GM18907 (cell line): Measurements from ENCODE around the gene CREBRF.
"Not testable (repeated sequence)": the region's sequence is repeated elsewhere in the genome, so short reads cannot be mapped to it uniquely, and the experiment has no call there.

Experiments used
- ATAC-seq: cut with Tn5 transposase; IDR thresholded peaks from one replicate; pipeline ENCODE4 v1.9.1; 2021; ENCODE audit warnings: mild to moderate bottlenecking, moderate library complexity; ENCODE audit not compliant: unreplicated experiment

CREBRF gene

DNA sequence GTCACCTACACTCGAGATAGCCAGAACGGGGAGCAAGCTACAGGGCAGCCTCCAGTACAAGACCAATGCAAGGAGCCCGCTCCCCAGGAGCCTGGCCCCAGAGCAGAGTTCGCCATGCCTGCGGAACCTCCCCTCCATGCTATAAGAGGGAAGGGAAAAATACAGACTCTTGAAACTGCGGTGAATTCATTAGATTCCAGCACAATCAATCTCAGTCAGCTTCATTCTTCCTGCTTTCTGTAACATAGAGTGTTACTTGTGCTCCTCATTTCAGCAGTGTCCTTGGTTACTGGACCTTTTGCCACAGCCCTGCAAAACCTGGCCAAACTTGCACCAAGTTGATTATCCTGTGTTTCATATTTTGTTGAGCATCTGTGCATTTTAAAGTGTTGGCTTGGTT lies 22.2 kb upstream of the CREBRF start:
- ATAC-seq = no peak

DNA sequence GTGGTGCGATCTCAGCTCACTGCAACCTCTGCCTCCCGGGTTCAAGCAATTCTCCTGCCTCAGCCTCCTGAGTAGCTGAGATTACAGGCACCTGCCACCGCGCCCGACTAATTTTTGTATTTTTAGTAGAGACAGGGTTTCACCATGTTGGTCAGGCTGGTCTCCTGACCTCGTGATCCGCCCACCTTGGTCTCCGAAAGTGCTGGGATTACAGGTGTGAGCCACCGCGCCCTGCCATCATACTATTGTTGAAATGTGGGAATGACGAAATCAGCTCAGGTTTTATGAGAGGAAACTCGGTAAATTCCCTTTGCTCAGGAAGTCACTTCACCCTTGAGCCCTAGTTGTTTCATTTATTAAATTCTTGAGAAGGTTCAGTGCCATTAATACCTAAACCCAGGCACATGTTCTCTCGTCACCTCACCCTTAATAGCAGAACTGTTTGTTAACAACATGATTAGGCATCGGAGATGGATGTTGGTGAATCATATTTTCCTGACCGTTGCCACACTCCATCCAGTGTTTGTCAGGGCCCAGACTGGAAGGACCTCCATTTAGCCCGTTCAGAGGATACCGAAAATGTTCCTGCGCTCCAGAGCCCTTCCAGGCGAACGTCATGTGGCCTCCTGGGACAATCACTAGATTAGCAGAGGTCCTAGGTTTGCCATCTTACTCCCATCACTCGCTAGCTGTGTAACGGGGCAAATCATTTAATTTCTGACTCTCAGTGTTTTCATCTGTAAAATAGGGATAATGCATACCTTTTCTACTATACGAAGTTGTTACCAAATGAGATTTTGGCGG lies 20.0 kb upstream of the CREBRF start:
- peak; percentile 69 for ATAC-seq

DNA sequence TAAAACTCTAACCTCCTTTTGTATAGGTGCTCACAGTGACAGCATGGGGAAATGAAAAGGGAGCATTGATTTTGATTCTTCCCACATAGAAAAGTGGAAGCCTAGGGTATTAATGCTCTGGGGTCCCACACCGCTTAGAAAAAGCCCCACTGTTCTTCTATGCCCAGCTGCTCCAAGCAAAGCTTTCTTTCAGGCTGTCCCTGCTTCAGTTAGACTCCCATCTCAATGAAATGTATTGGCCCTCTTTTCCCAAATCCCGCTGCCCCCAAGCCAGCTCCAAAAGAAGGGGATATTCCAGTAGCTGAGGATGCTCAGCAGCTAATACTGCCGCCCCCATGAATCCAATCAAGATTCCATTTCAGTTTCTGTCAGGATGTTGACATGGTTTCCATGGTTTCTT lies 17.0 kb upstream of the CREBRF start:
- ATAC-seq = no peak

DNA sequence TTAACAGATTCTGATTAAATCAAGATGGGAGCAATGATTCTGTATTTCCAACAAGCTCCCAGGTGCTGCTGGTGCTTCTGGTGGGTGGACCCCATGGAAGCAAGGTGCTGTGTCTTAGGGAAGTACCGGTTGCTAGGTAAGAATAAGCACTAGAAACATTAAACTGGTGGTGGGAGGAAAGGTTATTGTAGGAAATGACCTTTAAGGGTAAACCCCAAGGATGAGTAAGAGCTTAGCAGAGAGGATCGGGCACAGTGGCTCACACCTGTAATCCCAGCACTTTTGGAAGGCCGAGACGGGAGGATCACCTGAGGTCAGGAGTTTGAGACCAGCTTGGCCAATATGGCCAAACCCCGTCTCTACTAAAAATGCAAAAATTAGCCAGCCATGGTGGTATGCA lies 16.2 kb upstream of the CREBRF start:
- ATAC-seq = no peak

DNA sequence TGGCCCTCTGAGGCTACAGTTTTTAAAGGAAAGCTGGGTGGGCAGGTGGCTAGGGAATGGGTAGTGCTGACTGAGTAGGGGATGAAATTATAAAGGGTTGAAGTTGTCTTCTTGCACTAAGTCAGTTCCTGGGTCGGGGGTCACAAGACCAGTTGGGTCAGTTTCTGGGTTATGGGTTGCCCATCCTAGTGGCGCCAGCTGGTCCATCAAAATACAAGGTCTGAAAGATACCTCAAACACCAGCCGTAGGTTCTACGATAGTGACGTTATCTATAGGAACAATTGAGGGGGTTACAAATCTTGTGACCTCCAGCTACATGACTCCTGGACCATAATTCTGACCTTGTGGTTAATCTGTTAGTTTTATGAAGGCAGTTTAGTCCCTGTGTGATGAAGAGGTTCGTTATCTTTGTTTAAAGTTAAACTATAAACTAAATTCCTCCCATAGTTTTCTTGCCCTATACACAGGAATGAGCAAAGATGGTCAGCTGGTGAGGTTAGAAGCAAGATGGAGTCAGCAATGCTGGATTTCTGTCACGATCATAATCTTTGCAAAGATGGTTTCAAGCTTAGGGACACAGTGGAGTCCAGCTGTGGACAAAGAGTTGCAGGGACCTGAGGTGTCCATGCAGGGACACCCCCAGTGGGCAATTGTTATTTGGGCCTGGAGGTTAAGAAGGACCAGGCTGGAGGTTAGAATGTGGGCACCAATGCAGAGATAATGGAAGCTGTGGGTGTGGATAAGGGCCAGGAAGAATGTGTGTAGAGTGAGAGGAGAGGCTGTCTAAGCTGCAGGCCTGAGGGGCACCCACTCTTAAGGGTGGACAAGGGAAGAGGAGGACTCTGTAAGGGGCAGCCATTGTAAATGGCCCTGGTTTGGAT lies 14.0 kb upstream of the CREBRF start:
- no peak for ATAC-seq

DNA sequence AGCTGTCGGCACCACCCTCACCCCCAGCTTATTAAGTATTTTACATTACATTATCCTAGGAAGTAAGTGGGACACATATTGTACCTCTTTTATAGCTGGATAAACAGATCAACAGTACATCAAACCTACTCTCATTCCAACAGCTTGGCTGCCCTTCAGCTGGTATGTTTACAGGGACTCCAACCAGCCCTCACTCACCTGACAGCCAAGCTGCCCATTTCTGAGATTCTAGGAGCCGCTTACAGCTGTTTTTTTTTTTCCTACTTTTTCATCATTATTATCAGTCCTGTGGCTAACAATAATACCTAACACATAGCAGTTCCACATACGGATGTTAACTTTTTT lies 13.4 kb upstream of the CREBRF start:
- no peak for ATAC-seq

DNA sequence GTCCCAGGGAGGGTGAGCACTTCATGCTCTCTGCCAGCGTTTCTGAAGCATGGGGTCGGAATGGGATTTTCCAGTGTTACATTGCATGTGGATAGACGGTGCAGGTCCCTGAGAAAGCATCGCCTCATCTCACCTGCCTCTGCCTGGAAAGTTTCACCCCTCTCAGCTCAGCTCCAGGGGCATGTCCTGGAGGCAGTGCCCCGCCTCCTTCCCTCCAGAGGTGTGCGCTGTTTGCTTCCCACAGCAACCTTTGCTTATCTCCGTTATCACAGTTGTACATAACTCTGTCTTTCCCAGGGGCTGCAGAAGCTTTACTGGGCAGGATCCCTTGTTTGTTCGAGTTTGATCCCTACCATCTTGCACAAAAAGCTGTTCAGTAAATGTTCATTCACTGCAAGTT lies 10.7 kb upstream of the CREBRF start:
- ATAC-seq = no peak

DNA sequence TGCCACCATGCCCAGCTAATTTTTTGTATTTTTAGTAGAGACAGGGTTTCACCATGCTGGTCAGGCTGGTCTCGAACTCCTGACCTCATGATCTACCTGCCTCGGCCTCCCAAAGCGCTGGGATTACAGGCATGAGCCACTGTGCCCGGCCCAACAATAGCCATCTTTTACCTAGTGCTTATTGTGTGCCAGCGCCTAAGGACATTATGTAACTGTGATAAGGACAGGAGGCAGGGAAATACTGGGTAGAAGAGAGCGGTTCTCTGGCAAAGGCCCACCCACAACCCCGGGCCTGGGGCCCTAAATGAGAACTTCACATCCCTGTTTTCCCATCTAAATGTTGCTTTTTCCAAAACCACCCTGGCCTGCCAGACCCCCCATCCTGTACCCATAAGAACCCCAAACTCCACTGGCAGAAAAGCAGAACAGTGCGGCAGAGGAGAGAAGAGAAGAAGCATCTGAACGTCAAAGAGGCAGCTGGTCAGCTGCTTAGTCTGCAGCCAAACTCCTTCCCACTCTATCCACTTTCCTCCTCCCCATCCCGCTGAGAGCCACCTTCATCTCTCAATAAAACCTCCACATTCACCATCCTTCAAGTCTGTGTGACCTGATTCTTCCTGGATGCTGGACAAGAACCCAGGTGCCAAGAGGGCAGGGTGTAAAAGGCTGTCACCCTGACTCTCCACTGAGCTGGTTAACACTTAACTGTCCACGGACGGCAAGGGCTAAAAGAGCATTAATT lies 8.9 kb upstream of the CREBRF start:
- ATAC-seq = not testable (repeated sequence)

DNA sequence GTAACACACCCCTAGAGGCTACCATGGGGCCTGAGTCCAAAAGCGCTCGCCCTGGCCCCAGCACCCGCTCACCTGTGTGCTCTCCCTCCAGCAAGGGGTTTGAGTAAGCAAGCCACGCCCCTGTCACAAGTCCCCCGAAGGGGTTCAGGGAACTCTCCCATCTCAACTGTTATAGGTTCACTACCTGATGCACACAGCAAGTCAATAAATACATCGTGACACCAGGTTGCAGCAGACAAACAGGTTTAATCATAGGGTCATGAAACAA lies 8.4 kb upstream of the CREBRF start:
- ATAC-seq = no peak

DNA sequence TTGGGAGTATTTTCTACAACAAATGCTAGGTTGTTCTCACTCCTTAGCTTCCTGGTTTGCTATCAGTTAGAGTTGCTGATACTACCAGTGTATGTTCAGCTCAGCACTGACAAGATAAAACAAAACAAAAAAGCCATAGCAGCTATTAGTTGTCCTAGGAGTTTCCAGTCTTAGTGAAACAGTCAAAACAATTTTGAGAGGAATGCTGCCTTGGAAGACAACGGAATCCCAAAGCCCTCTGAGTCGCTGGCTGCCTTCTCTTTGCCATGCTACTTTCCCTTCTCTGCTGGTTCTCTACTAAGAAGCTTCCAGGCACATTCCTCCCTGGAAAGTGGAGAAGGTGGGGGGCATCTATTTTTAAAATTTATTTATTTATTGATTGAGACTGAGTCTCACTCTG lies 5.4 kb upstream of the CREBRF start:
- ATAC-seq = no peak

DNA sequence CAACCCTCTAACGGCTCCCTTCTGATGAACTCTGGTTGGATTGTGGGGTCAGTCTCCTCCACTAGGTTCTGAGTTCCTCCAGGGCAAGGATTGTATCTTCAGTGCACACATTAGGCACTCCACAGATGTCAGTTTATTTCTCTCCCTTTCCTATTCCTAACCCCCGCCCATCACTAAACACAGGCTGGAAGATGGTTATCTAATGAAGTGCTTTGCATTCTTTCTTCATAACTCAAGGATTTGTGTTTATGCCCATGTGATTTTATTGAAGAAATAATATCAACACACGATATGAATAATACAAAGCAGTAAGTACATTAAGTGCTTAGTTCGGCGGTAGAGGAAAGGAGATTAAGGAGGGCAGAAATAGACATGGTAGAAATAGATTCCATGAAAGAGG lies 4.4 kb upstream of the CREBRF start:
- ATAC-seq = no peak

DNA sequence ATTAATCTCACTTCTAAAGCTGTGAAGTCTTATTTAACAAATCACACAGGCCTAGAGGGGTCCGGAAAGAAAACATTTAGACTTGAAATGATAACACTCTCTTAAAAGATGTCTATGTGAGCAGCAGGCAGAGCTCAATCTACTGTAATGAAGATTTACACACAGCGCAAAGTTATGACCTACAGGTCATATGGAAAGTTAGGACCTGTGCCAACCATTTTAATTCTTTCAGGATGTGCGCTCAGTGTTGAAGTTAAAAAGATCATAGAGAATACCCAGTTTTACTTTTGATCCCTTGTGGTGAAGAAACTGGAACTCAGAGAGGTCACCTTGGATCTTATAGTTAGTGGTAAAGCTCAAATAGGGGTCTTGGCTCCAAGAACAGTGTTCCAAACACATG lies 3.1 kb upstream of the CREBRF start:
- ATAC-seq = no peak

DNA sequence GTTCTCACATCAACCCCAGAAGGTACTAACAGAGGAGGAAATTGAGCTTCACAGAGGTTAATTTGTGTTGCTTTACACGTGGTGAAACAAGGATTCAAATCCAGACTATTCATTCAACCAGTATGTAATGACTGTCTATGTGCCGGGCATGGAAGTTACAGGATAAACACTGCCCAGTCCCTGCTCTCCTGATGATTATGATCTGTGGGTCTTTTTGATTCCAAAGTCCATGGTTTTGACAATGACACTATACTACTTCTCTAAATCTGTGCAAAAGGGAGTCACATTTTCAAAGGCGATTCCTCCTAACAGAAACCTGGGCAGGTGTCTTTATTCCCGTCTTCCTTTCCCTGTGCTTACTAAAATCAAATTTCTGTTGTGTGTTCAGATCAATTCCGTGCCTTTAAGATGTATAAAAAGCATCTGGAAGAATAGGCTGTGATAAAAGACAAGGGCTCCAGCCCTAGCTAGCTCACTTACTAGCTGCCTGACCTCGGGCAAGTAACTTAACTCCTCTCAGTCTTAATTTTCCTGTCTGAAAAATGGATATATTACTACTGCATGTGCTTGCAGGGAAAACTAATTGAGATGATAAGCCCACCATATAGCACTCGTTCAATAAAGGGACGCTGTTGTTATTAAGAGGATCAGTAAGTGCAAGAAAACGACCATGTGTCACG lies 970 bp upstream of the CREBRF start:
- no peak for ATAC-seq

DNA sequence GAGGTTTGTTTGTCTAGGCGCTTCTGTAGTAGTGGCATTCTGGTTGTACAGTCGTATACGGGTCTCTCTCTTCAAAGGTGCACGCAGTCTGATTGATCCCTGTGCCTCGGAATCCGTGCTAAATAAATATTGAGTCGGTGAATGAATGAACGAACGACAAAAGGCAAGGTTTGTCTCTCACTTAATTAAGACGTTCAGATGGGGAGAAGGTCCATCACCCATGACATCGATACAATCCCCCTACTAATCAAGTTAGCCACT lies 500 bp upstream of the CREBRF start:
- ATAC-seq = peak; percentile 8

DNA sequence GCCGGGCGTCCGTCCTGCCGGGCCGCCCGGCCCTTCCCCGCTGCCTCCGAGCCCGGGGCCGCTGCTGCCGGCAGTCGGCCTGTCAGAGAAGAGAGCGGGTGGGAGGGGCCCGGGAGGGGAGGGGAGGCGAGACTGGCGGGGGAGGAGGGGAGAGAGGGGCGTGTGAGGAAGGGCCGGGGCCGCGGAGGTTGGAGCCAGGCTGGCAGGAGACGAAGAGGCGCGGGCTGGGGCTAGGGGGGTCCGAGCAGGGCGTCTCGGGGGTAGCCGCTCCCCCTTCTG lies 570 bp downstream of the CREBRF start:
- ATAC-seq = peak; percentile 32

DNA sequence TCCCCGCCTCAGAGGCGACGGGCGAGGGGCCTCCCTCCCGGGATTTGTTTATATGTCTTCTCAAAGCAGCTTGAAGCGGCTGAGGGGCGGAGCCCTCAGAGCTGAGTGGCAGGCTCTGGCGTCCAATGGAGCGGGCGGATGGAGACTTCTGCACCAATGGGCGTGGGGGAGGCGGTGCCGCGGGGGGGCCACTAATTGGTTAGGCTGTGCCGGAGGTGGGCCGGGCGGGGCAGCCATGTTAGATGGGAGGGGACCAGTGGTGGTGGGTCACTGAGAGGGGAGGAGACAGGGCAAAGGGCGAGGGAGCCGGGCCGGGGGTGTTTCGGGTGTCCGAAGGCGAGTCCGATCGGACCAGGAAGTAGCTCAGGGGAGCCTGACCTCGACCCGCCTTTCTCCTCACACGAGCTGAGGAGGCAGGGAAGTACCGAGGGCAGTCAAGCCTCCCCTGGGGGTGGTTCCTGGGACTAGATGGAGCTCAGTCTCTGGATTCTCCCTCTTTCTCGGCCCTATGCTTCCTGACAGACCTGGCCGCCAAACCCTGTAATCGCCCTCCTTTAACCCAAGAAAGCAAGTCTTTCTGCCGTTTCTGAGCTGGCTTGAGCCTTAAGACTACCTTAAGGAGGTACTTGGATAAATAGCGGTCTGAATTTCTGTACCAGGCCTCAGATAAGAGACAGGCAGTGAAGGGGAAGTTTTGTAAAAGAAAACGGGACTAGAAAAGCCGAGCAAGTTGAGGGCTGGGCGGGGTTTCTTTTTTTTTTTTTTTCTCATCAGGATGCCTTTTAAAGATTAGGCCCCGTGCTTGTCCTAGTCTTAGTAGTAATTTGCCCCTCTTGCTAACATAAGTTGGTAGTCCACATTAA lies 1.1 kb downstream of the CREBRF start:
- peak; percentile 79 for ATAC-seq

DNA sequence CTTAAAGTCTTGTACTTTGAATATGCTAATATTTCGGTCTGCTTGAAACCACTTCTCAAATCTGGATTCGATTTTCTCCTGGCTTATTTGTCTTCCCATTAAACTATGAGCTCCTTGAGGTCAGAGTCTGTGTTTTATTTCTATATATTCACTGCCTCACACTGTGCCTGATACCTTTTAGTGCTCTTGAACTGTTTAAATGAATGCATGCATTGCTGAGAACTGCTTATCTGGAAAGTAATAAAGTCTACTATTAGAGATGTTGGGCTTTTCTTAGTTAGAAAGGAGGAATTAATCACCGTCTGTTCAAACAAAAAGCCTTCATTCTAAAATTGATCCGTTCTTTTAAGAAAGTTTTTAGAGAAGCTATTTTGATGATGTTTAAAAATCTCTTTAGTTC lies 6.0 kb downstream of the CREBRF start:
- ATAC-seq = no peak

DNA sequence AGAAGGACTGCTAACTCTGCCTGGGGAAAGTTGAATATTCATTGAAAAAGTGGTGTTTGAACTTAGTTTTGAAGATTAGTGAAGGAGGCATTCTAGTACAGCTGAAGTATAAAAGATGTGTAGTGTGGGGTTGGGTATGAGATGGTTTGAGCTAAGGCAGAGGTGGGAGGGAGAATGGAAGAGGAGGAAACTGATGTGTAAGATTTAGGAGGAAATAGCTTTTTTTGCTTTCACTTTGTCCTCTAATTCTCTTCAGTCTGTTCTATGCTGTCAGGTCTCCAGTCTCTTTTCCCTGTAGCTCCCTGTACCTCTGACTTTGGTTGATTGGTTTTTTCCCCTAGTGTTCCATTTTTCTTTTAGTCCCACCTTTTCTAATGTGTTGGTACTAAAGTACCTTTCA lies 9.0 kb downstream of the CREBRF start:
- ATAC-seq = no peak

DNA sequence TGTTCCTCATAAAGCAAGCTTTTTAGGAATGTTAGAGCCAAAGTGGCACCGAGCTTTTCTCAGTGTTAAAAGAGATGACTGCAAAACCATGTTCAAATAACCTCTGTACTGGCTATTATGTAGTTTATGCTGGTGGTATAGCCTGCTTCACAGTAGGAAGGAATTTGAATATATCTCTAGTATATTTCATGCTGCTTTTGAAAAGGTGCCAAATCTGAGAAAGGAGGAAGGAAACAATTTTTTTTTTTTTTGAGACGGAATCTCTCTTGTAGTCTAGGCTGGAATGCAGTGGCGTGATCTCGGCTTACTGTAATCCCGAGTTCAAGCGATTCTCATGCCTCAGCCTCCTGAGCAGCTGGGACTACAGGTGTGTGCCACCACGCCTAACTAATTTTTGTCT lies 13.5 kb downstream of the CREBRF start:
- ATAC-seq = no peak

DNA sequence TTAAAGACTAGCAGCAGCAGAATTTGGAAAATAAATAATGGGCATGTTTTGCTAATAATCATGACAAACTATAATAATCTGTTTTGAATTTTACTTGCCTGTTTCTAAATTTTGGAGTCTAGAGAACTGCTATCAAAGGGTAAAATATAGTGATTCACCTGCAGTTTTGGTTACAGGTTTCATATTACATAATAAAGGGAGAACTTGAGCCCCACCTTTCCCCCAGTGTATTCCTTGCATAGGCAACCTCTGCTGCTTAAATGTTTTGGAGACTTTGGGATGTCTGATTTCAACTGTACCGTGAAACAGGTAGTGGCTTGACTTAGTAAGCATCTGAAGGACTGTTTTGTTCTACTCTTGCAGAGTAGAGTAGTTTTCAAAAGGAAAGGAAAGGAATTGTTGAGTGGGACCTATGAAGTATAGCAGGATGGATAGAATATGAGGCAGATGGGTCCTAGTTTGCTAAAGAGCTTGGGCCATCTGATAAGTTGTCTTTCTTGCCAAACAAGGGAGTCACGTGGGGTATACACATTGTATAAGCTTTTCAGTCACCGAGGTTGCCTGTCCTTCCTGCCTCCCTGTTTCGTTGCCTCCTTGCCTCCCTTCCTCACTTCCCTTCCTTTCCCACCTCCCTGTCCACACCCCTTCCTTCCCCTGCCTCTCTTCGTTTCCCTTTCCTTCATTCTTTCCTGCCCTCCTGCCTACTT lies 19.1 kb downstream of the CREBRF start:
- no peak for ATAC-seq
